Measurements from ENCODE around the gene RIT1. TPM values are rescaled to one million over a fixed set of nuclear protein-coding genes. Genes with fewer than 3 reads are reported as not detected.
A peak's percentile ranks its signal among the peaks of the same experiment; 100 is the strongest.

The RIT1 gene
- total and polyA plus RNA-seq, 7 donors = 13.1 to 23.2 (median 16.6) TPM

- 1% methylated on average over 33 of the region's 33 CpGs for WGBS, 2 donors
- H3K27me3 ChIP-seq = no peaks in the 10 kb centered on the region
- TF ChIP-seq CTCF (IDR thresholded peaks at IDR 0.05) (no peak), POLR2AphosphoS5 (IDR thresholded peaks at IDR 0.05) (peak in 3 of 4 donors; percentile 16 to 70 (median 49)), EP300 (IDR thresholded peaks at IDR 0.05) (no peak), POLR2A (IDR thresholded peaks at IDR 0.05) (no peak)
- H3K9me3 ChIP-seq = no peaks in the 10 kb centered on the region
- intact Hi-C loops (cut with DNase I) = loop anchor here (5.0 to 10.0 kb wide), 2 partner anchors 165 to 592 kb away; no protein-coding TSS in a partner anchor
- peak within 1 kb of the TSS; percentile 37 to 52 (median 48) for H3K4me3 ChIP-seq
- peaks cover 0 to 34% (median 28%) of the 10 kb centered on the region in 4 donors for H3K4me1 ChIP-seq
- H3K36me3 ChIP-seq = peaks cover 0 to 6% (median 3%) of the 10 kb centered on the region in 4 donors
- H3K27ac ChIP-seq = peak within 1 kb of the TSS; percentile 86 to 95 (median 88)
- DNase-seq = peak; percentile 97
Measured at GRCh38 chr1:155859234-155859829, 51.8 kb downstream of the RIT1 start, which contains the start of gene SYT11. SYT11 (plus strand) TSS chr1:155859567; CDS start chr1:155859762, 195 bp downstream.

GRCh38 chr1:155858800-155859233, 52.3 kb downstream of the RIT1 start:
- Histone ChIP-seq H3K4me3 (peak overlapping the region; percentile 37 to 52 (median 48)), H3K36me3 (peaks cover 0 to 11% (median 7%) of the 10 kb centered on the region in 4 donors), H3K9me3 (no peaks in the 10 kb centered on the region), H3K4me1 (peaks cover 0 to 34% (median 28%) of the 10 kb centered on the region in 4 donors), H3K27ac (peak overlapping the region; percentile 86 to 95 (median 88)), H3K27me3 (no peaks in the 10 kb centered on the region)
- TF ChIP-seq POLR2A (IDR thresholded peaks at IDR 0.05) (no peak), CTCF (IDR thresholded peaks at IDR 0.05) (no peak), EP300 (IDR thresholded peaks at IDR 0.05) (no peak), POLR2AphosphoS5 (IDR thresholded peaks at IDR 0.05) (no peak)
- WGBS, 2 donors = 49 to 52% methylated on average over 12 of the region's 12 CpGs
- no peak for DNase-seq
- intact Hi-C loops (cut with DNase I) = loop anchor here (5.0 to 10.0 kb wide), 2 partner anchors 164 to 592 kb away; no protein-coding TSS in a partner anchor

- WGBS, 2 donors = 6 to 13% methylated on average over 46 of the region's 46 CpGs
- DNase-seq = peak; percentile 94
- peak within 1 kb of the TSS; percentile 81 to 90 (median 86) for H3K27ac ChIP-seq
- TF ChIP-seq POLR2A (IDR thresholded peaks at IDR 0.05) = no peak
- peak in 1 of 4 donors; percentile 37 for TF ChIP-seq EP300 (IDR thresholded peaks at IDR 0.05)
- no peak for TF ChIP-seq CTCF (IDR thresholded peaks at IDR 0.05)
- peak in 3 of 4 donors; percentile 54 to 91 (median 74) for TF ChIP-seq POLR2AphosphoS5 (IDR thresholded peaks at IDR 0.05)
- H3K4me3 ChIP-seq = peak within 1 kb of the TSS; percentile 48 to 83 (median 72)
- H3K4me1 ChIP-seq = peaks cover 0 to 34% (median 28%) of the 10 kb centered on the region in 4 donors
- no peaks in the 10 kb centered on the region for H3K27me3 ChIP-seq
- H3K9me3 ChIP-seq = no peaks in the 10 kb centered on the region
- H3K36me3 ChIP-seq = peaks cover 0 to 26% (median 19%) of the 10 kb centered on the region in 4 donors
- intact Hi-C loops (cut with DNase I) = loop anchor here (2.0 to 10.0 kb wide), 4 partner anchors 54 to 590 kb away; partner anchors contain the start of genes KHDC4 and RIT1
Measured at GRCh38 chr1:155856975-155857930, 53.9 kb downstream of the RIT1 start, which contains the start of gene GON4L. GON4L (minus strand) TSS chr1:155857214; CDS start chr1:155853780, 3,434 bp downstream.

- WGBS, 2 donors = 54 to 57% methylated on average over 20 of the region's 20 CpGs
- Histone ChIP-seq H3K36me3 (peaks cover 0 to 33% (median 20%) of the 10 kb centered on the region in 4 donors), H3K4me3 (peak overlapping the region; percentile 48 to 83 (median 72)), H3K27ac (peak overlapping the region; percentile 81 to 90 (median 86)), H3K4me1 (peaks cover 0 to 34% (median 28%) of the 10 kb centered on the region in 4 donors), H3K9me3 (no peaks in the 10 kb centered on the region), H3K27me3 (no peaks in the 10 kb centered on the region)
- no peak for TF ChIP-seq POLR2A (IDR thresholded peaks at IDR 0.05)
- no peak for TF ChIP-seq CTCF (IDR thresholded peaks at IDR 0.05)
- TF ChIP-seq EP300 (IDR thresholded peaks at IDR 0.05) = no peak
- intact Hi-C loops (cut with DNase I) = loop anchor here (2.0 to 10.0 kb wide), 4 partner anchors 54 to 589 kb away; partner anchors contain the start of genes KHDC4 and RIT1
- DNase-seq = no peak
Measured at GRCh38 chr1:155856257-155856974, 54.7 kb downstream of the RIT1 start.

Measured in sigmoid colon (tissue), 7 donors.